HG02610 (cell line): Measurements from ENCODE around the gene SHCBP1L.
"Not testable (repeated sequence)": the region's sequence is repeated elsewhere in the genome, so short reads cannot be mapped to it uniquely, and the experiment has no call there.

ENCODE experiments used
- ATAC-seq: cut with Tn5 transposase; IDR thresholded peaks from one replicate; pipeline ENCODE4 v1.9.1; 2021; ENCODE audit warnings: mild to moderate bottlenecking, moderate library complexity; ENCODE audit not compliant: unreplicated experiment

Gene SHCBP1L

DNA sequence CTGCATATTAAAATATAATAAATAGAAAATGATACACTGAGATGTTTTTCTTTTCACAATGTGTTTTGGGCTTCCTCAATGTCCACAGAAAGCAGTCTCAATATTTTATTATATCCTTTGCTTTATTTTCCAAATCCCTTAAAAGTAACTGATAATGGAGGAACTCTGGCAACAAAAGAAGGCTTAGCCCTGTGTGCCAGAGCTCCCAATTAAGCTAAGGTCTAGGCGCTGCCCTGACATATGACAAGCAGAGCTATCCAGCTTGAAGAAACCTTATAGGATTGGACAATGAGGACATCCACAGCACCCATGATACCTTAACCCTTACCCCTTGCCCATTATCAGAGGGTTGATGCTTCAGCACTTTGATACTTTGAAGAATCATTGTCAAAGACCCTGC is 12.9 kb upstream of the SHCBP1L start:
- no peak for ATAC-seq

DNA sequence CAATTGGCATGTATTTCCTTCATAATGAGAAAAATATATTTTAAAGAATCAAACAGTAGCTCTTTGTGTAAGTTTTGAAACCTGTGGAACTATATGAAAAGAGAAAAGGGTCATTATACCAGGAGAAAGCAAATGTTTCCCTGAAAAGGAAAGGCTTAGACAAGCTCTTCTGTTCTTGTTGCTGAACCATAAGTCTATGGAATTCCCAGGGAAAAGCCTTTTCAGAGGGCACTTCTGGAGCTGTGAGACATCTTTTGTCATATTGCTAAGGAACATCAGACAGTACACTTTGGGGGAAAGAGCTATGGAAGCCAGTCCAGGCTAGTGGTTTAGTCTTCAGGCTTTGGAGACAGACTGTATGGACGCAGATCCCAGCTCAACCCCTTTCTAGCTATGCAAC is 12.1 kb upstream of the SHCBP1L start:
- no peak for ATAC-seq

DNA sequence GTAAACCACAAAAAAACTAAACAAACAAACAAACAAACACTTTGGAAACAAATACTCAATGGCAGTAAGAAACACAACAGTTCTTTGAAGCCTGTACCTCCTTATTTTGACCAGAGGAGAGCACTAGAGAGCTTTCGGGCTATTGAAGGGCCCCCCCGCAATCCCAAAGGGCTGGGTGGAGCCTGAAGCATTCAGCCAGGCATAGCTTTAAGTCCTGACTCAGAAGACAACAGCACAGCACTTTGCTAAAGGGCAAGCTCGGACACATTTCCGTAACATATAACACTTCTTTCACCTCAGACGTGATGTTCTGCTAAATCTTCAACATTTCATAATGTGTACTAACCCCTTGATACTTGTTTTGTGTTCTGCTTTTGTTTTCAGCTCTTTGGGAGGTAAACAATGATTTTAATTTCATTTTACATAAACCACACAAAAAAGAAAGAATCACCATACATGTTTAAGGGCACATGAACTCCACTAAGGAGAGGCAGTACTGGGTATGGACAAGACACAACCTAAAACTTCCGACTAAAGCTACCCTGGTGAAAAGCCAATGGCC is 9.7 kb upstream of the SHCBP1L start:
- peak; percentile 99 for ATAC-seq

DNA sequence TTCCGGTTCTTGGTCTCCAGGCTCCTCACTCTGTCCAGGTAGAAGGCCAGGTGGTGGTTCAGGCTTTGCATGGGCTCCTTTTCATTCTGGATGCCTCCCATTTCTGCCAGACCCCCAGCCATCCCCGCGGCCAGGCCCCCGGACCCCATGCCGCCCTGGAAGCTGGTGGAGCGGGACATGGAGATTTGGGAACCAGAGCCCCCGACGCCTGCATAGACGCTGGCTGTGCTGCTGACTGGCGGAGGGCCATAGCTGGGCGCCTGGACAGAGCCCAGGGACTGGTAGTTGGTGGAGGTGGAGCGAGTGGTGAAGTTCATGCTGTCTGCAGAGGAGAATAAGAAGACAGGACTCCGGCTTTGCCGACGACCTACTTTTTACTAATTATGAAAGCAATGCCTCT is 7.1 kb upstream of the SHCBP1L start:
- ATAC-seq: no peak

DNA sequence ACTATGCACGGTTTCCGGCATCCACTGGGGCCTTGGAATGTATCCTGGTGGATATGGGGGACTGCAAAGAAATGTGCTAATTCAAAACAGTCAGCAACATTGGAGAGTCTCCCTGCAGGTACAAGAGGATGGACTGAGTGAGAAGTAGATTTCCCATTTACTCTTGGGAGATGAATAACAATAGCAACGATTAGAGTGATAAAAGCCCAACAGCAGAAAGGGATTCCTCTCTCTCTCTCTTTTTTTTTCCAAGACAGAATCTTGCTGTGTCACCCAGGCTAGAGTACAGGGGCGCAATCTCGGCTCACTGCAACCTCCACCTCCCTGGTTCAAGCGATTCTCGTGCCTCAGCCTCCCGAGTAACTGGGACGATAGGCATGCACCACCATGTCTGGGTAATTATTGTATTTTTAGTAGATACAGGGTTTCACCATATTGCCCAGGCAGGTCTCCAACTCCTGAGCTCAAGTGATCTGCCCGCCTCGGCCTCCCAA is 5.0 kb upstream of the SHCBP1L start:
- ATAC-seq: no peak

DNA sequence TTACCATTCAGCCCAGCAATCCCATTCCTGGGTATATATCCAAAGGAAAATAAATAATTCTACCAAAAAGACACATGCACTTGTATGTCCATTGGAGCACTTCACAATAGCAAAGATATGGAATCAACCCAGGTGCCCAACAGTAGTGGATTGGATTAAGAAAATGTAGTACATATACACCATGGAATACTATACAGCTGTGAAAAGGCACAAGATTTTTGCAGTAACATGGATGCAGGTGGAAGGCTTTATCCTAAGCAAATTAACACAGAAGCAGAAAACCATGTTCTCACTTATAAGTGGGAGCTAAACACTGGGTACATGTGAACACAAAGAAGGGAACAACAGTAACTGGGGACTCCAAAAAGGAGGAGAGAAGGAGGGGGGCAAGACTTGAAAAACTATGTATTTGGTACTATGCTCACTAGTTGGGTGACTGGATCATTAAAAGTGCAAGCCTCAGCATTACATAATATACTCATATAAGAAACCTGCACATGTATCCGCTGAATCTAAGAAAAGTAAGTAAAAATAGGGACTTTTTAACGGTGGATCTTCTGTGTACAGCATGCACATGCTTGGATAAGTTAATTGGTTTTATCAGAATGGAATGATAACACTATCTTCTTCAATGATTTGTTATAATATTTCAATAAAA is 3.9 kb upstream of the SHCBP1L start:
- ATAC-seq: no peak

DNA sequence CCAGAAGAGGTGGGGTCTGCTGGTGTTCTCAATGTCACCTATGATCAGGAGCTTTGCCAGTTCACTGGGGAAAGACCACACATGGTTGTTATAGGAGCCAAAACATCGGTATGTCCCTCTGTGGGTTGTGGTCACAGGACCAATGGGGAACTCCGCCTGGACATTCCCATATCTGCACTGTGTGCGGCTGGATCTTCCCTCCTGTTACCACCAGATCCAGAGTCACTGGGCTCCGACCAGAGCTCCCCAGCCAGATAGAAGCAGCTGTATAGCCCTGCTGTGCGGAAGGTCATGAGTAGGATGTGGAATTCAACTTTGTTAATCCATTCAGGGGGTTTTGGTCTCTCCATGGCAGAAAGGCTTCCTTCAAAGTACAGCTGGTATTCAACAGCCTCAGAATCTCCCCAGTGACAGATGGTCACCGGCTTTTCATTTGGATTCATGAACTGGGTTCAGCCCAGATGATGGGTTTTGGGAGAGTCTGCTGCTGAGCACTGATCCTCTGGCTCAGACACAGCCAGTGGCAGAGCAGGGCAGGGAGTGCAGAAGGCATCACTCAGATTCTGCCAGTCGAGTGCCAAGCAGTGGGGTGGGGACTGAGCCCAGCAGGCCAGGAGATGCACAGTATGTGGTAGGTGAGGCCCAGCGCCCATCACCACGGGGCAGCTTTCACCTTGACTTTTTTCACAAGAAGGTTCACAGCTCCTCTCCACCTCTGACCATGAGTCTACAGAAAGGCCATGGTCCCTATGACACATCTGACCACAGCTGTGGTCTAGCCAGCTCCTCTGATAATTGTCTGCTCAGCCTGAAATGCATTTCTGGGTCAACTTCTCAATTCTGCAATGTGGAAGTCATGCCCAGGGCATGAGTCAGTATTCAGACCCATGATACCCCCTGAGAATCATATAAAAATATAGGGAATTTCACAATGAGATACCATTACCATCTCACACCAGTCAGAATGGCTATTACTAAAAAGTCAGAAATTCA is 2.9 kb upstream of the SHCBP1L start:
- peak; percentile 45 for ATAC-seq

DNA sequence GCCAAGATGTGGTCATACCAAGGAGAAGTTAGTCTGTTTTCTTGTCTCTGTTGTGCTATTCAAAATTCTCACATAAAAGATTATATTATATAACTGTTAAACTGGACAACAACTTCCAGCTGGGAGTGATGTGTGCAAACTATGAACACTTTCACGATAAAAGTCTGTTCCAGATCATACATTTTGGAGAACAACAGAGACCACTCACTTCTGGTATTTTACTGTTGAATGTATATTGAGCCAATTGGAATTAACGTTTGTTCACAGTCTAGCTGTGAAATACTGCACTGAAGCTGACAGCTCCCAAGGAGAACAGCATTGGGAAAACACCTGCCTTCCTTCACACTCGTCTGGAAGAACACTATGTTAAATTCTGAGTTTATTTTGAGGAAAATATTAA is 860 bp upstream of the SHCBP1L start:
- ATAC-seq: no peak

DNA sequence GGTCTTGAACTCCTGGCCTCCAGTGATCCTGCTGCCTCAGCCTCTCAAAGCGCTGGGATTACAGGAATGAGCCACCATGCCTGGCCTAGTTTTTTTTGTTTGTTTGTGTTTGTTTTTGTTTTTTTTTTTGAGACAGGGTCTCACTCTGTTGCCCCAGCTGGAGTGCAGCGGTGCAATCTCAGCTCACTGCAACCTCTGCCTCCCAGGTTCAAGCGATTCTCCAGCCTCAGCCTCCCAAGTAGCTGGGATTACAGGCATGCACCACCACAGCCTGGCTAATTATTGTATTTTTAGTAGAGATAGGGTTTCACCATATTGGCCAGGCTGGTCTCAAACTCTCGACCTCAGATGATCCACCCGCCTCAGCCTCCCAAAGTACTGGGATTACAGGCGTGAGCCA is 9.6 kb downstream of the SHCBP1L start:
- ATAC-seq: not testable (repeated sequence)

DNA sequence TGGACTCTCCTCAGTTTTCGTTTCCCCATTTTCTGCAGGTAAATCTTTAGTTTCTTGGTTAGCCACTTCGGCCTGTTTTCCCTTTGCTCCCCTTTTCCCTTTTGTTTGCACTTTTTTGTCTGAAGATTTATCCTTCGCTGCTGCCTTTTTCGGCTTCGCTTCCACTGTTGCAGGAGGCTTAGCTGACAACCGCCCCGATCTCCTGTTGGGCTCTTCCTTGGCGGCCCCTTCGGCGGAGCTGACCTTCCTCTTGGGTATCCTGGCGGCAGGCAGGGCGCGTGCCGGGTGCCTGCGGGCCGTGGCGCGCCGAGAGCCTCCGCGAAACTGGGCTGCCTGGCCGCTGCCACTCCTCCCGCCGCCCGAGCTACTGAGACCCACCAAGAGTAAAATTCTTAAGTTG is 10.8 kb downstream of the SHCBP1L start:
- ATAC-seq: not testable (repeated sequence)

DNA sequence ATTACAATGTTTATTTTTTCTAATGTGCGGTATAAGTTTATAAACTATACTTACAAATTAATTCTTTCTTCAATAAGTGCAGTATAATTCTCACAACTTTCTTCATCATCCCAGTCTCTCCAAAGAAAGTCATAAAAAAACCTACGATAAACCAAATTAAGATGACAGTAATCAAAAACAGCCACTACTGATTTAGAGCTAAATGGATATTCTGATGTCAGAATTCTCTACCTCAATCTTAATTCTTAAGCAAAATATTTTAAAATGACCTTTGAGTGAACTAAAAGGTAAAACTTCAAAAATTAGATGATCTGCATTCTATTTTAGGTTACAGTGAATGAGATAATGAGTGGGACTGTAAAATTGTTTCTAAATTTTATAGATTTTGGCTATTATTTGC is 13.6 kb downstream of the SHCBP1L start:
- ATAC-seq: no peak

DNA sequence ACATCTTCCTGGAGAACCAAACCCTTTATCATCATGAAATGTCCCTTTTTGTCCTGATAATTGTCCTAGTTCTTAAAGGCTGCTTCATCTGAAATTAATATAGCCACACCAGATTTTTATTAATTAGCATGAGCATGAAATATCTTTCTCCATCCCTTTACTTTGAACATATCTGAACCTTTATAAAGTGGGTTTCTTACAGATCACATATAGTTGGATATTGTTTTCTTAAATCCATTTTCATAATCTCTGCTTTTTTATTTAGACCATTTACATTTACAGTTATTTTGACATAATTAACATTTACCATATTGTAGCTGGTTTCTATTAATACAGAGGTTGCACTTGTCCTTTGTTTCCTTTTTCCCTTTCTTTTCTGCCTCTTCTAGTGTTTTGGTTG is 17.2 kb downstream of the SHCBP1L start:
- ATAC-seq: no peak

DNA sequence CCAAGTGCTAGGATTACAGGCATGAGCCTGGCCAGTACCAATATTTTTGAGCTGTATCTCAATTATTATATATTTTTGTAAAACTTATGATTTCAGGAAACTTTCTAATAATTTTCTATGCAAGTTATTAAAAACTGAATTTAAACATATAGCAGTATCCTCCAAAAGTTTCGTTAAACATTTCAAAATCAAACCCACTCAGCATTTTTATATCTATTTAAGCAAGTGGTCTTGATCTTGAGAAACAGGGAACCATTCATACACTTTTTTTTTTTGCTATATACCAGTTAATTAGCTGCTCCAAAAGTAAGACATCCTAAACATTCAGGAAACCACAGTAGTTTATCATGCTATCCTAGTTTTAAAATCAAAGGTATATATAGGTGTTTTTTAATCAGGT is 22.0 kb downstream of the SHCBP1L start:
- ATAC-seq: no peak

DNA sequence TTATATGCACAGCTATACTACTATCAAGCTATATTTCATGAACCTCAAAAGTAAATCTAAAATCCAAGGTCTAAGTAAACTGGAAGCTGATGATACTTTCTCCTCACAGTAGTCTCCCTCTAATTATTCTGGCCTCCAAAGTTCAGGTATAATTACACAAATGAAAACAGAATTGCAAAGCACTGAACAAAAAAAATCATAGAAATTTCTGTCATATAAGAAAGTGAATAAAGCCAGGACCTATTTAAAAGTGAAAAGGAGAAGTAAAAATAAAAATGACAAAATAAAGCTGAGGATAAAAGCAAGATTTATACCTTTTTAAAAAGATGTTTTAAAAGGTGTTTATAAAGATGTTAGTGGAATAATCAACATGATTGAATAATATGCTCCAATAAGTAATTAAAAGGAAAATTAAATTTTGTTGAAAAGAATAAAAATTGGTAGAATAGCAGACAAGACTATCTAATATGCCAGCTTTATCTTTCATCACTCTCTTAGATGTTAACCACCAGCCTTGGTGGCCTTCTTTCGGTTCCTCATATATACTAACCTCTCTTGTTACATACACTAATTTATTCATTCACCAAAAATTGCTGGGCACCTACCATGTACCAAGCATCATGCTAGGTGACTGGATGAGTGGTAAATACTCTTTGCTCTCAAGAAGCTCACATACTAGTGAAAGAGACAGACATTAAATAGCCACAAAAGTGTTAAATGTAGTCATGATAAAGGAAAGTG is 25.1 kb downstream of the SHCBP1L start:
- no peak for ATAC-seq

DNA sequence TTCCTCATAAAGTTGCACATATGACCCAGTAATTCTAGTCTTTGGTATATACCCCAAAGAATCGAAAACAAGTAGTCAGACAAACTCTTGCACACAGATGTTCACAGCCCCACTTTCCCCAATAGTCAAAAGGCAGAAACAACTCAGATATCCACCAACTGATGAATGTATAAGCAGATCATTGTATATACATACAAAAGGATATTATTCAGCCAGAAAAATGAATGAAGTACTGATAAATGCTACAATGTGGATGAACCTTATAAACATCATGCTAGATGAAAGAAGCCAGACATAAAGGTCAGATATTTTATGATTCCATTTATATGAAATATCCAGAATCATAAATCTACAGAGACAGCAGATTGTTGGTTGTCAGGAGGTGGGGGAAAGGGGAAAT is 27.3 kb downstream of the SHCBP1L start:
- no peak for ATAC-seq

DNA sequence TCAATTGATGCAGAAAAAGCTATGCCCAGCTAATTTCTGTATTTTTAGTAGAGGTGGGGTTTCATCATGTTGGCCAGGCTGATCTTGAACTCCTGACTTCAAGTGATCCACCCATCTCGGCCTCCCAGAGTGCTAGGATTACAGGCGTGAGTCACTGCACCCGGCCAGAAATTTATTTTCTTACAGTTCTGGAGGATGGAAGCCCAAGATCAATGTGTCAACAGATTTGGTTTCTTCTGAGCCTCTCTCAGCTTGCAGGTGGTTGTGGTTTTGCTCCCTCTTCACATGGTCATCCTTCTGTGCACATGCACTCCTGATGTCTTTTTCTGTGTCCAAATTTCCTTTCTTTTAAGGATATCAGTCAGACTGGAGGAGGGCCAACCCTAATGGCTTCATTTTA is 35.6 kb downstream of the SHCBP1L start:
- no peak for ATAC-seq

DNA sequence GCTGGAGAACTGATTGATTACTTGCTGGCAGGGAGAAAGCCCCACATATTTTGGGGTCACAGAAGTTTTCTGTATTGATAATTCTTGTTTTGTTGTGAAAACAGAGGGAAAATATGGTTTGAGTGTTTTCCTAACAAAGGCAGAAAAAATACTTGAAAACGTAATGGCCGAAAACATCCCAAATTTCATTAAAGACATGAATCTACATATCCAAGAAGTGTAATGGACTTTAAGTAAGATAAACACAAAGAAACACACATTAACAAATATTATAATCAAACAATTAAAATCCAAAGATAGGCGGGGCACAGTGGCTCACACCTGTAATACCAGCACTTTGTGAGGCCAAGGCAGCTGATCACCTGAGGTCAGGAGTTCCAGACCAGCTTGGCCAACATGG is 39.6 kb downstream of the SHCBP1L start:
- ATAC-seq: no peak

DNA sequence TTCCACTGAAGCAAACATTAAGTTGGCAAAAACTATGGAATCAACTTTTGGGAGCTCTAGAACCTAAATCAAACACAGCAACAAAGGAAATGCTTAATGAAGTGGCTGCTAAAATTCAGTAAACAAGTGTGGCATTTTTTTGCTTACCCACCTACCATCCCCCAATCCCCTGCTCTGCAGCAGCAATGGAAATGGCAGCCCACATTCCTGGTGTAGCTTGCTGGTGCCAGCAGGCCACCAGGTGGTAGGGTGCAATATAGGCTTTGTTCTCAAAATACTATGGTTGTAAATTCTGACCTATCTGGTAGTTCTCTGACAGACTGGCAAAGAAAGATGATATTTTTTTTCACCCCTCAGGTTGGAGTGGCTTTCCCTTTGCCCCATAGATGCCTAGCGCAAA is 42.8 kb downstream of the SHCBP1L start:
- ATAC-seq: no peak

DNA sequence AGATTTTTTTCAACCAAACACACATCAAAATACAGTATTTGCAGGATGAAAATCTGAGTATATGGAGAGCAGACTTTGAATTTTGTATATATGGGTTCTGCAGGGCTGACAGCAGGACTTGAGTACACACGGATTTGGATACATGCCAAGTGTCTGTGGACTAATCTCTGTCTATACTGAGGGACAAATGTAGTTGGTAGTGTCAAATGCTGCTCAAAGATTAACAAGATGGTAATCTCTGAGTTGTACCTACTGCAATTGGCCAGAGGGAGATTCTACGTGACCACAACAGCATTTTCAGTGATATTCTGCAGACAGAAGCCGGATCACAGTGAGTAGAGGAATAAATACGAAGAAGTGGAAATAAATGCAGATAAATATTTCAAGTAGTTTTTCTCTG is 43.4 kb downstream of the SHCBP1L start:
- no peak for ATAC-seq

DNA sequence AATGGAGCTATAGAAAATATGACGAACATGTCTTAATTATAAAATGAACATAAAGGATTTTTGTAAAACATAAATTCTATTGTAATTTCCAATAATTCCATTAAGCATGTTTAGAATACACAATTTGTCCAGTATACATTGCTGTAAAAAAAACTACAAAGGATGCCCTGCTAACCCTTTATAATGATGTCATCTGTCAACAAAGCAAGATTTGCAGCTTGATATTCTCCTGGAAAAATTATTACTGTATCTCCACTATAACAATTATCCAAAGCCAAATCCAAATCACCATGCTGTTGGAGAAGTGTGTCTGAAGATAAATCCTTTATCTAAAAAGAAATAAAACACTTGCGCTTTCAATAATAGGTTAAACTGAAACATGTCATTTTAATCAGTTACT is 47.6 kb downstream of the SHCBP1L start:
- no peak for ATAC-seq

DNA sequence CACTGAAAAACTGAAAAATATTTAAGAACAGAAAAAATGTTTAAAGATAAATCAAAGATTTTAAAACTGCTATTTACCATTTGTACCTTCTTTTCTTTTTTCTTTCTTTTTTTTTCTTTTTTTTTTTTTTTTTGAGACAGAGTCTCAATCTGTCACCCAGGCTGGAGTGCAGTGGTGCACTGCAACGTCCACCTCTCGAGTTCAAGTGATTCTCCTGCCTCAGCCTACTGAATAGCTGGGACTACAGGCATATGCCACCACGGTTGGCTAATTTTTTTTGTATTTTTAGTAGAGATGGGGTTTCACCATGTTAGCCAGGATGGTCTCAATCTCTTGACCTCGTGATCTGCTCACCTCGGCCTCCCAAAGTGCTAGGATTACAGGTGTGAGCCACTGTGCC is 51.0 kb downstream of the SHCBP1L start:
- not testable (repeated sequence) for ATAC-seq
